GM19455 (cell line): ENCODE data around the gene FSD1L.
"Not testable (repeated sequence)": the region's sequence is repeated elsewhere in the genome, so short reads cannot be mapped to it uniquely, and the experiment has no call there.

Experiments
- ATAC-seq: cut with Tn5 transposase; IDR thresholded peaks from one replicate; pipeline ENCODE4 v1.9.1; 2021; ENCODE audit not compliant: unreplicated experiment

Gene FSD1L

DNA sequence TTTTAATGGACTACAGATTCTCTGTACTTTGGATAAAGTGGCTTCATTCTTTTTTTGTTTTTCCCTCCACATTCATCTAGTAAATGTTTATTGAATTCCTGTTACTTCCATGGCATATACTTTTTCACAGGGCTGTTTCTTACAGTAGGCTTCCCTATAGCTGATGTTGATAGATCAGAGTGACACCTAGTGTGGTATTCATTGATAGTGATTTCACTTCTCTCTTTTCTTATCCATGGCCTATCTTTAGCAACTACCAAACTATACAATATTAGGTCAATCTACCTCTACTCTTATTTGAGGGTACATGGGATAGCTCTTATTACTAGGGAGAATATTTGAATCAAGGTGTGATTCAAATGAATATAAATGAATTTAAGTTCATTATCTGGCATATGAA, 35.8 kb downstream of the FSD1L start:
- ATAC-seq, result no peak

DNA sequence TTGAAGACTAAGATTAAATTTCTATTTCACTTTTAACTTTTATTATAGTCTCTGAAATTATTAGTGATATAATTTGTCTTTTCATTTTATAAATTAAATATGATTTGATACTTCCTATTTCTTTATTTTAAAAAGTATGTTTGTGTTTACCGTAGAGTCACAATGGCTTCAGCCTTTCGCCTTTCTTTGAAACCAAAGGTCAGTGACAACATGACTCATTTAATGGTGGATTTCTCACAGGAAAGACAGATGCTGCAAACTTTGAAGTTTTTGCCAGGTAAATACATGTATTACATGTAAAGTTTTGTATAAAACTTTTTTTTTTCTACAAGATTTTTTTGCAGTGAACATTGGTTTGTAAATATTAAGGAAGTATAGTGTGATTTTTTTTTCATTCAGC, 36.4 kb downstream of the FSD1L start:
- no peak for ATAC-seq

GRCh38 chr9:105485131-105485530, 37.3 kb downstream of the FSD1L start:
- no peak for ATAC-seq

GRCh38 chr9:105496826-105497225, 49.0 kb downstream of the FSD1L start:
- ATAC-seq, result no peak

- no peak for ATAC-seq
These were observed 49.9 kb downstream of the FSD1L start for GRCh38 chr9:105497704-105498103.

DNA sequence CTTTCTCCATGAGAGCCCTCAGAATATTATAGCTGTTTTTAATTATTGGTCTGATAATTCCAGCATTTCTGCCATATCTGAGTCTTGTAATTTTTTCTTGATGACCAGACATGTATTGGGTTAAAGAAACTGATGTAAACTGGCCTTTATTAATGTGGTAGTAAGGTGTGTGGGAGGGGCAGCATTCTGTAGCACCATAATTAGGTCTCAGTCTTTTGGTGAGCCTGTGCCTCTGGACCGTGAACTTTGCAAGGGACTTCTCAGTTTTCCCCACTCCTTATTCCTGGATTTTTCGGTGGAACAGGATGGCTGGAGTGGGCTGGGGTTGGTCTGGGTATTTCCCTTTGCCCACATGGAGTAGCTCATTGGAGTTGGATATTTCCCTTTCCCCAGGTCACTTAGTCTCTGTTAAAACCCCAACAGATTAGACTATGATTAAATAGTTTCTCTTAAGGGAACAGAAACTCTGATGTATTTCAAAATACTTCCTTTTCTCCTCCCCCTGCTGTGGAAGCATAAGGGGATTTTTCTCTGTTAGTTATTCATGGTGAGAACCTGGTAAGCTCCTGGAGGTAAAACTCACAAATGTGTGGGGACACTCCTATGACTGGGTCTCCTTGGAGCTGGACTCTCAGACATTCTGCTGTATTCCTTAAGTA, 52.4 kb downstream of the FSD1L start:
- peak; percentile 79 for ATAC-seq

GRCh38 chr9:105501414-105501813, 53.6 kb downstream of the FSD1L start:
- ATAC-seq, result no peak

GRCh38 chr9:105502276-105502675, 54.4 kb downstream of the FSD1L start:
- ATAC-seq, result no peak

DNA sequence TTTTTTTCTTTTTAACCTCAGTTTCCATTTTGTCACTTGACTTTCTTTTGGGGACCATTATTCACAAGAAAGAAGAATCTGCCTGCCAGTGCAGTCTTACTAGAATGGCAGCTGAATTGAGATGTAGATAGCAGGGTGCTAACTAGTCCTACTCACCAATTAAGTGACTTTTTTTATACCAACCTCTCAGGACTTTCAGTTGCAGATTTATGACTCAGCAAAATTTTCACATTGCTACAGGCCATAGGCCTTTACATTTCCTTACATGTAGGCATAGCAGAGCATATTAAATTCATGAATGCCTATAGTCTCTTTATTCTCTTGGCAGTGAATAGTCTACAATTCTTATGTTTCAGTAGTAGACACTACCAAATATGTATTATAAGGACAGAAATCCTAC, 56.0 kb downstream of the FSD1L start:
- ATAC-seq, result peak; percentile 37

DNA sequence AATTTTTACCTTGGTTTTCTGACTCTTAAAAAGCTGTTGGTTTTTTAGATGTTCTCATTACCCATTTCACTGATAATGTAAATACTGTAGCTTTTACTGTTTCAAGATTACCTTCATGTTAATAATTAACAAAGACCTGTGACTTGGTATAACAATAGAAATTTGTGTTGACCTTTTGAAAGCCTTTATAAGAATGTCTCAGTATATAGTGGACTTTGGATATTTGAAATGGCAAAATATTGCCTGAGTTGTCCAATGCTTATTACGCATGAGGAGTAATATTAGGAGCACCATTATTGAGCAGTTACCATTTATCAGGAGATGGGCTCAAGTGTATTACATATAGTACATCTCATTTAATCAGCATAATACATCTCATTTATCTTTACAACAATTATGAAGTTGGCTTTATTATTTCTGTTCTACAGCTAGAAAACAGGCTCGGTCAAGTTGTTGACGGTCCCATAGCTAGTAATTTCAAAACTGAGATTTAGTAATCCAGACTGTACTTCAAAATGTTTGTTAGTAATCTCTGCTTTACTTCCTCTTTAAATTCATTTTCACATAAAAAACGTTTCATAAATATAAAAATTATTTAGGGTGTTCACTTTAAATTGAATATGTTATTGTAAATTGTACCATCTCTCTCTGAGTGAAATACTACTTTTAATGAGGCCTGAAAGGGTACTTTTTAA, 59.4 kb downstream of the FSD1L start:
- ATAC-seq, result no peak

- ATAC-seq, result no peak
These were observed 60.7 kb downstream of the FSD1L start for GRCh38 chr9:105508530-105508929.

DNA sequence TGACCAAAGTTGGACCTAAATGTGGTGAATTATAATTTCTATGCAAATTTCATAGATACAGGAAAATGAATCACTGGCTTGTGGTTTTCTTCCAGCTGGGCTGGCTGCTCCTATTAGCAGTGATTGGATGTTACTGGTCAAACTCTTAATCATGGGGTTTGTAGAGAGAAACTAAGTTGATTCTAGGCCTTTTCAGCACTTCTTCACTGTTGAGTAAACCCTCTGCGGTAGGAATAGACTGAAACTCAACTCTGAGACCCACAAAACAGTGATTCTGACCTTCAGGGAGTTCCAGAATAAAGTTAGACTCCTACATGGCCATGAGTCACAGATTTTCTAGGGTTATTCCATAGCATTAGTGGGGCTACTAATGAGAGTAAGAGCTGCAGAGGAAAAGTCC, 62.2 kb downstream of the FSD1L start:
- ATAC-seq, result peak; percentile 50

DNA sequence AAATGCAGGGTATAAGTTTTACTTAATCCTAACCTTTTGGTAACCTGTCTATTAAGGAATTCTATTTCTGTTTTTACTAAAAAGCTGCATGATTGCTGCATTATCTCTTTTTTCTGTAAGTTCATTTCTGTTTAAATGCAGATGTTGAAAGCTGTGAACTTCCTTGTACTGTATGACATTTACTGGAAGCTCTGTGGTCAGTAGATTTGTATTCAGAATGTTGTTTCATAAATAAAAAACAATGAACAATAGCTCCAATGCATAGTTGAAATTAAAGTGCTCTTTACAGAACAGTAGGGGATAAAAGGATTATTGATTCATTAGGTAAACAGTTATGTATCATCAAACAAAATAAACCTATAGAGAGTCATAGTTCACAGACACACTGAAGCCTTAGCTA, 63.6 kb downstream of the FSD1L start:
- ATAC-seq, result no peak

GRCh38 chr9:105515811-105516413, 68.1 kb downstream of the FSD1L start:
- no peak for ATAC-seq

DNA sequence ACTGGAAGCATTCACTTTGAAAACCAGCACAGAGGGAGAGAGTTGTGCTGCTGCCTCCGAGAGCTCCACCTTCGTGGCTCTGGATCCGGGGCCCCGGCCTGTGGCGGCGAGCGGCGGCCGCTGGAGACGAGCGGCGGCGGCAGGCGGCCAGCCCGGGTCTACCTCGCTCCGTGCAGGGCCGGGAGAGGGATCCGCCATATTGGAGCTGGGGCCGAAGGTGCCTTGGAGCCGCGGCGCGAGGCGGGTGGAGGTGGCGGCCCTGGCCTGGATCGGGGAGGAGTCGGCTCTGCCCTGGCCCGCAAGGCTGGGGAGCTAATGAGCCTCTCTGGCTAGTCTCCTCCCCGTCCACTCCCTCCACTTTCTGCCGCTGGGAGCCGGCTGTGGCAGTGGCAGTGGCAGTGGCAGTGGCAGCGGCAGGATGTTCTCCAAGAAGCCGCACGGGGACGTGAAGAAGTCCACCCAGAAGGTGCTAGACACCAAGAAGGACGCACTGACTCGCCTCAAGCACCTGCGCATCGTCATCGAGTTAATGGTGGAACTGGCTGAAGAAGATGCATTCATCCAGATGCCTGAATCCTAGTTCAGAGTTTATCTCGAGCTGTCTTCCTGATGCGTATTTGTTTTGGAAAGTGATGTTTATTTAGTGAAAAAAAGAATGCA, 72.0 kb downstream of the FSD1L start:
- peak; percentile 57 for ATAC-seq

- ATAC-seq, result not testable (repeated sequence)
These were observed 73.2 kb downstream of the FSD1L start for GRCh38 chr9:105520992-105521391.

DNA sequence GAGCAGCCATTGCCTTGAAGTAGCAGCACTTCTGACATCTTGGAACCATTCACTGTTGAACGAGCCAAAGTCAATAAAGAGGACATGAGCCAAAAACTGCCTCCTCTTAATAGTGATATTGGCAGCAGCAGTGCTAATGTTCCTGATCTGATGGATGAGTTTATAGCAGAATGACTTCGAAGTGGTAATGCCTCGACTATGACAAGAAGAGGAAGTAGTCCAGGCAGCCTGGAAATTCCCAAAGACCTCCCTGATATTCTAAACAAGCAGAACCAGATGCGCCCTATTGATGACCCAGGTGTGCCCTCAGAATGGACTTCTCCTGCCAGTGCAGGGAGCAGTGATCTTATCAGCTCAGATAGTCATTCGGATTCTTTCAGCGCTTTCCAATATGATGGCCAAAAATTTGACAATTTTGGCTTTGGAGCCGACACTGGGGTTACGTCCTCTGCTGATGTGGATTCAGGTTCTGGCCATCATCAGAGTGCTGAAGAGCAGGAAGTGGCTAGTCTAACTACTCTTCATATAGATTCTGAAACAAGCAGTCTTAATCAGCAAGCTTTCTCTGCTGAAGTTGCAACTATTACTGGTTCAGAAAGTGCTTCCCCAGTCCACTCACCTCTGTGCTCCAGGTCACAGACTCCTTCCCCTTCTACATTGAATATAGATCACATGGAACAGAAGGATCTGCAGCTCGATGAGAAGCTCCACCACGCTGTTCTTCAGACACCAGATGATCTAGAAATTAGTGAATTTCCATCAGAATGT, 75.0 kb downstream of the FSD1L start:
- ATAC-seq, result peak; percentile 91

DNA sequence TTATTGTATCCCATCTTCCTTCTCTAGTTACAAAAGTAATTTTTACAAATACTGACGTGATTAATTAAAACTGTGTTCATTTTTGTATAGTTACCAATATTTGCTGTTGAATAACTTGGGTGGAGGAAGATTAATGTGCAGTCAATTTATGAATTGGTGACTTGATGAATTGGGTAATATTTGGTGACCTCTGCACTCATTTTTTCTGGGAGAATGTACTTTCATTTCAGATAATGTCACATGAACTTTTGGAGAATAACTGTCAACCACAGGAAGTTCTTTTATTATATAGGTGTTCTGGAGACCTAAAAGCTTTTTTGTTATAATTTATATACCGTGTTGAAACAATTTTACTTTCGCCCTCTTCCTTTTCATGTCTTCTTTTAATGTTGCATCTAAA, 83.7 kb downstream of the FSD1L start:
- no peak for ATAC-seq

GRCh38 chr9:105535920-105536668, 88.3 kb downstream of the FSD1L start:
- no peak for ATAC-seq

DNA sequence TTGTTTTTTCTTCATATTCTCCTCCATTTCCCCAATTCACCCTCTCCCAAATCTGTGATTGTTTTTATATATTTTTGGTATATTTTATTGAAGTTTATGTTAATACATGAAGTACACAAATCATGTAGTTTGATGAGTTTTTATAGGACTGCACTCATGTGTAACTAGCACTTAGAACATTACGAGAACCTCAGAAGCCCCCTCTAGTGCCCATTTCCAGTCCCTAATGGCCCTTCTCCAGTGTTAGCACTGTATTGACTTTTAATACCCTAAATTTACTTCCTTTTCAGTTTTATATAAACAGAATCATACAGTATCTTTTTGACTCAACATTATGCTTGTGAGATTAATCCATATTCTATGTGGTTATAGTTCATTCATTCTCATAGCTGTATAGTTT, 91.6 kb downstream of the FSD1L start:
- ATAC-seq, result no peak
